ENCODE data around the gene ISM1. TPM values are rescaled to one million over a fixed set of nuclear protein-coding genes. Genes with fewer than 3 reads are reported as not detected.

The ISM1 gene
- total RNA-seq, 1 donor from 2014 or later: 4.1 TPM

DNA sequence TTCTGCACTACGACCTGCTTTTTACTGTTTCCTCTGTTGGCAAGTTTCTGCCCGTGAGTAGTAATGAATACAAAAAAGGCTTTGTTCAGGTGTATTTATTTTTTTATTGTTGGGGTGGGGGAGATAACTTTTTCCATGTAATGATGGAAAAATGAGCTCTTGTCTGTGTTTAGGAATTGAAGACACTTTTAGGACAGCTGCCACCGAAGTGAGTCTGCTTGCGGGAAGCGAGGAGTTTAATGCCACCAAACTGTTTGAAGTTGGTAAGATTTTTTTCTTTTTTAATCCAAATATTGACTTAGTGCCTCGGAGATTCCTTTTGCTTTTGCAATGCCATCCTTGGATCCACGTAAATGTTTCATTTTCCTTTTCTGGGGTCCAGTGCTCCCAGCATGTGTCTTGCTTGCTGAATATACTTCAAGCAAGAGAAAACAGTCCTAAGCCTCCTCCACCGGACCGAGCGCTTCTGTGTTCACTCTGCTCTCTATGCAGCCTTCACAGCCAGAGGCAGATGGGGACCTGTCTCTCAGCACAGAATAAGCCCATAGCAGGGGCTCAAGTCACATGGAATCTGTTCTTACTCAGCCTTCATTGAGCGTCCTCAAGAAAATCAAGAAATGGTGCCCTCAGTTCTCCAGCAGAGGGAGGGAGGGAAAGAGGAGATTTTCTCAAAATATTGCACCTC, 71.3 kb downstream of the ISM1 start:
- ATAC-seq (no peak), DNase-seq (no peak)
- Histone ChIP-seq H3K4me3 (no peak overlapping the region), H3K9me3 (no peaks in the 10 kb centered on the region), H3K36me3 (no peaks in the 10 kb centered on the region), H3K4me1 (no peaks in the 10 kb centered on the region), H3K27ac (no peak overlapping the region), H3K27me3 (no peaks in the 10 kb centered on the region)
- TF ChIP-seq, protein P1, sequence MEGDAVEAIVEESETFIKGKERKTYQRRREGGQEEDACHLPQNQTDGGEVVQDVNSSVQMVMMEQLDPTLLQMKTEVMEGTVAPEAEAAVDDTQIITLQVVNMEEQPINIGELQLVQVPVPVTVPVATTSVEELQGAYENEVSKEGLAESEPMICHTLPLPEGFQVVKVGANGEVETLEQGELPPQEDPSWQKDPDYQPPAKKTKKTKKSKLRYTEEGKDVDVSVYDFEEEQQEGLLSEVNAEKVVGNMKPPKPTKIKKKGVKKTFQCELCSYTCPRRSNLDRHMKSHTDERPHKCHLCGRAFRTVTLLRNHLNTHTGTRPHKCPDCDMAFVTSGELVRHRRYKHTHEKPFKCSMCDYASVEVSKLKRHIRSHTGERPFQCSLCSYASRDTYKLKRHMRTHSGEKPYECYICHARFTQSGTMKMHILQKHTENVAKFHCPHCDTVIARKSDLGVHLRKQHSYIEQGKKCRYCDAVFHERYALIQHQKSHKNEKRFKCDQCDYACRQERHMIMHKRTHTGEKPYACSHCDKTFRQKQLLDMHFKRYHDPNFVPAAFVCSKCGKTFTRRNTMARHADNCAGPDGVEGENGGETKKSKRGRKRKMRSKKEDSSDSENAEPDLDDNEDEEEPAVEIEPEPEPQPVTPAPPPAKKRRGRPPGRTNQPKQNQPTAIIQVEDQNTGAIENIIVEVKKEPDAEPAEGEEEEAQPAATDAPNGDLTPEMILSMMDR (IDR thresholded peaks at IDR 0.05): no peak
- intact Hi-C loops (cut with DNase I): no loop called here

DNA sequence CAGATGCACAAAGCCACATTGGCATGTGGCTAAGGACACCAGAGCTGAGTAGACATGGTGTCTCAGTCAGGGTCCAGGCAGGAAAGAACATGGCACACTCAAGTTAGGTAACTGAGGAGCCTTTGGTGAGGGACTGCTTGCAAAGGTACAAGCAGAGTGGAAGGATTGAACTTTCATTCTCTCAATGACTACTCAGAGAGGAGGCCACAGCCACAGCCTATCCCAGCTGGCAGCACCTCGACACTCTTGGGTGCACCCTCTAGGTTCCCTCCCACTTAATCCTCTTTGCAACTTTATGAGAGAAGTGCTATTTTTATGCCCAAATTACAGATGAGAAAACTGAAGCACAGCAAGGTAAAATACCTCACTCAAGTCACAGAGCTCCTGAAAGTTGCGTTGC, 73.4 kb downstream of the ISM1 start:
- Histone ChIP-seq H3K27me3 (no peaks in the 10 kb centered on the region), H3K36me3 (no peaks in the 10 kb centered on the region), H3K27ac (no peak overlapping the region), H3K4me3 (no peak overlapping the region), H3K4me1 (no peaks in the 10 kb centered on the region), H3K9me3 (no peaks in the 10 kb centered on the region)
- intact Hi-C loops (cut with DNase I): no loop called here
- ATAC-seq: no peak
- no peak for DNase-seq
- TF ChIP-seq, protein P1 (IDR thresholded peaks at IDR 0.05): no peak

- Histone ChIP-seq H3K27ac (no peak overlapping the region), H3K9me3 (no peaks in the 10 kb centered on the region), H3K4me1 (no peaks in the 10 kb centered on the region), H3K36me3 (no peaks in the 10 kb centered on the region), H3K27me3 (no peaks in the 10 kb centered on the region), H3K4me3 (no peak overlapping the region)
- ATAC-seq: no peak
- intact Hi-C loops (cut with DNase I): no loop called here
- DNase-seq: no peak
- TF ChIP-seq, protein P1 (IDR thresholded peaks at IDR 0.05): no peak
Measured at GRCh38 chr20:13295637-13296036, 74.6 kb downstream of the ISM1 start.

DNA sequence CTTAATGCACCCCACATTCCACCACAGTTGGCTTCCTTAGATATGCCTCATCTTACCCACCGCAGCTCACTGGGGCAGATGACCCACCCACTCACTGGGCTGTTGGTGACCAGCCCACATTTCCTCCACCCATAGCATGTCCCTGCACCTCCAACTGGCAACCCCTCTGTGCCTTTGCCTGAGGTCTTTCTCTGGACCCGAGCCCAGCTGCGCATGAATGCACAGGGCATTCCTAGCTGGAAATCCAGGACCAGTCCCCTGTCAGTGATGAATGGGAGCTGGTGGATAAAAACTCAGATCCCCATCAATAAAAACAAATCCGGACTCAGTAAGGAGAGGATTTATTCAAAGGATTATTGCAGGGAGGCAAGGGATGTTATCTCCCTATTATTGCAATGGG, 75.0 kb downstream of the ISM1 start:
- ATAC-seq (no peak), DNase-seq (no peak)
- Histone ChIP-seq H3K9me3 (no peaks in the 10 kb centered on the region), H3K27ac (no peak overlapping the region), H3K4me1 (no peaks in the 10 kb centered on the region), H3K27me3 (no peaks in the 10 kb centered on the region), H3K4me3 (no peak overlapping the region), H3K36me3 (no peaks in the 10 kb centered on the region)
- TF ChIP-seq, protein P1 (IDR thresholded peaks at IDR 0.05): no peak
- intact Hi-C loops (cut with DNase I): no loop called here

DNA sequence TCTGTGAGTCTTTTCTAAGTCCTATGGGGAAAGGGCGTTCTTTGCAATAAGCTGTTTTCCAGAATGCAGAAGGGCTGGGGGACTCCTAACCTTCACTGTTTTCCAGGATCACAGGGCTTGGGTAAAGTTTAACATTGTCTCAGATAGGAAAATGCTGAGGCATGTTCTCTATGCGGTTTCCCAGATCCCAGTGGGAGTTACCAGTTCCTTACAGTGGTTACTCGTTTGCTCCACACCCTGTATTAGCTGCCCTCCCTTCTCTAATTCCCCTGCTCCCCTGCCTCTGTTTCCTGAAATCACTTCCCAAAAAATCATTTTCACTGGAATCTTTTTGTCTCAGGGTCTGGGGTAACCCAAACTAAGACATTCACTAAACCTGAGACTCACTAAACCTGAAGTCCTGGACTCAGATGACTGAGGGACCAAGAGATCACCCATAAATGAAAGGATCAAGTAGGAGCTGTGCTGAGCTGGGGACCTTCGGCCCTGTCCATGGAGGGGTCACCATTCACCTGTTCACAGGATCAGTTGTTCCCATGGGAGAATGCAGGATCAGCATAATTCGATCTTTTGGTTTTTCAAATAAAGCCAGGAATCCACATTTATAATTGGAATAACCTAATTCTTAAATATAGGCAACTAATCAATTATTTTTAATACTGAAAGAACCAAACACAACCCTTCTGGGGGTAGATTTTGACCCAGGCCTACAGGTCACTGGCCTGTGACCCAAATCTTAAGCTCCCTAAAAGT, 76.2 kb downstream of the ISM1 start:
- no peak overlapping the region for H3K27ac ChIP-seq
- no peaks in the 10 kb centered on the region for H3K4me1 ChIP-seq

More for the DNA sequence above, 76.2 kb downstream of the ISM1 start:
- Histone ChIP-seq H3K4me3 (no peak overlapping the region), H3K9me3 (no peaks in the 10 kb centered on the region), H3K27me3 (no peaks in the 10 kb centered on the region), H3K36me3 (no peaks in the 10 kb centered on the region)
- DNase-seq (no peak), ATAC-seq (no peak)
- intact Hi-C loops (cut with DNase I): no loop called here
- TF ChIP-seq, protein P1 (IDR thresholded peaks at IDR 0.05): no peak

Measured in upper lobe of right lung (tissue), 1 donor.